NCI-H2227 treated with DMSO at 0.1 percent for 48 hours (cell line): ENCODE measurements around the gene TTLL11.

ENCODE experiments used
- DNase-seq: peaks from one replicate; lab custom pipeline; 2025; lab: John Stamatoyannopoulos, UW

TTLL11 gene

DNA sequence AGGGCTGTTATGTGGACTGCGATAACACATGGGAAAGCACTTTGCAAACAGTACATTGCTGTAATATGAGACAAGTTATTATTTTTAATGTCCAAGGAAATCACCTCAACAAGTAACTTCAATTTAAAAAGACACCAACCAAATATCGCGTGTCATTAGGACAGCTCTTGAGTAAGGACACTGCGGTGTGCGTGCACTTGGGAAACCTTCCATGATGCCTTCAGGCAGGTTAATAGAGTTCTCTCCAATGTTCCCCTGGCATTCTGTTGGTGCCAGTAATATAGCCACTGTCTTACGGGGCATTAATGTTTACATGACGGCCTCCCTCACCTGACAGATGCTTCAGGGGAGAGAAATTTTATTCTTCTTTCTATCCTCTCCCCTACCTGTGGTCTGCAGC, 42.9 kb downstream of the TTLL11 start:
- no peak for DNase-seq

DNA sequence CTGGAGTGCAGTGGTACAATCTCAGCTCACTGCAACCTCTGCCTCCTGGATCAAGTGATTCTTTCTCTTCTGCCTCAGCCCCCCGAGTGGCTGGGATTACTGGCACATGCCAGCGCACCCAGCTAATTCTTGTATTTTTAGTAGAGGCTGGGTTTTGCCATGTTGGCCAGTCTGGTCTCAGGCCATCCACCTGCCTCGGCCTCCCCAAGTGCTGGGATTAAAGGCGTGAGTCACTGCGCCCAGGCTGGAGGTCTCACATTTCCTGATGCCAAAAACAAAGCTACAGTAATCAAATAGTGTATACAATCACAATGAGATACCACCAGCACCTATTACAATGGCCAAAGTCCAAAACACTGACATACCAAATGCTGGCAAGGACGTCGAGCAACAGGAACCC, 51.1 kb downstream of the TTLL11 start:
- DNase-seq = no peak

DNA sequence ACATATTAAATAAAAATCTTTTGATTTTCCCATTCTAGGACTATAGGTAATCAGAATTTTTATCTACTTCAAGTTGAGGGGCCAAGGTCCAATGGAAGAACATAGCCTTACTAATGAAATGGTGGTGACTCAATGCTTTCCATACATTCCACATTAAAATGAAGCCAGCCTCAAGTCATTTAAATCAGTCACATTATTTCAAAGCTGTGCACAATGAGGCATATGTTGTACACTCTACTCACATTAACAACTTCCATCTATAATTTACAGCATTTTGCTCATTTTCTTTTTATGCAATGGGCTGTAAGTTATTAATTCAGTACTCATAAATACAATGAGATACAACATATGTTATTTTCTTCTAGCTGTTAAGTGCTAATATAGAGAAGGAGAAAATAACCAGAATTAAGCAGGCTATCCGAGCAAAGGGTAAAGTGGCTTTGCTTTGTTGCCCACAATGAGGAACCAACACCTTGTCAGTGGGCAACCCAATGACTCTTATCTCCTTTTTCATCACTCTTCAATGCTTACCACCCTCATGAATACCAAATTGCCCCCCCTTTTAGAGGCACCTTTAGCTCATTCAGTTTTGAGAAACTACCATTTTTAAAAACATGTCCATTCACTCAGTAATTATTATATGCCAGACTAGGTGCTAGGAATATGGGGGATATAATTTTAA, 52.4 kb downstream of the TTLL11 start:
- no peak for DNase-seq

DNA sequence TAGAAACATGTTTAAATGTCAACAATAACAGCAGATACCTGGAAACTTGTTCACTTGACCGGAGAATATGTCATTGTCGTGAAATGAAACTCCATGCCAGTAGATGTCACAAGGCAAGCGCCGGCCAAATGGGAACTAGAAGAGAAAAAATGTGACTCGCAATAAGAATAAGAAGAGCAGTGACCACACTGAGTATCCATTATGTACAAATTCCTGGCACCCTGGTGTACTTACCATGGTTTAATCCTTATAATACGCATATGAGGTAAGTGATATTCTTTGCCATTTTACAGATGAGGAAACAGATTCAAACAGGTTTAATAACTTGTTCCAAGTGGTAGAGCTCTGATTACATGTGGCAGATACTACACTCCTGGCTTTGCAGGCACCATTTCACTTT, 53.9 kb downstream of the TTLL11 start:
- no peak for DNase-seq

DNA sequence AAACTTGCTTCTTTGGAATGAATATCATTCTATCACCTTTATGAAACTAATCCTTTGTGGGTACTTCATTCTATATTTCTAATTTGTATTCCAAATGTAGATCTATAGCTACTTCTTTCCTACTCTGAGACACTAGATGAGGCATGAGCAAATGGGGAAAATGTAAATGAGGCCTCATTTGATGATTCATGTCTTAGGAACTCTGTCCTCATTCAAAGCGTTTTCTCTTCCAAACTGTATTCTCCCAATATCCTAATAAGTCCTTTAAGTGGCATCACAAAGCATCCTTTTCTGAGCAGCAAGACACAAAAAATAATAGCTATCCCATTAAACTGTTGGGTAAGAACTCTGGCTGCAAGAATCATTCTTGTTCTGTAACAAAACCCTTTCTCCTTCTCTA, 56.1 kb downstream of the TTLL11 start:
- no peak for DNase-seq

DNA sequence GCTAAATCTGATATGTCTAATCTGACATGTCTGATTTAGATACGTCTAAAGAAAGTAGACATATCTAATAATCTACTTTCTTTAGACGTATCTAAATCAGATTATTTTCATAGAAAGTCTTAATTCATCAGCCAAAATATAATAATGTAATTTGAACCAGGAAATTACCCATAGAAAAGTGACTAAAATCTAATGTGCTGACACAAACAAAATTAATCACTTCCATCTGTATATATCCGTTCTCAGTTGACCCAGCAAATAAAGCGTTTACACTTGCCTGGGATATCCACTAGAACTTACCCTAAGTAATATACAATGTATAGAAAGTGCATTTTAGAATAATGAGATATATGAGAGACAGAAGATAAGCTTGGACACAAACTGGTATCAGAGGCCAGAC, 56.7 kb downstream of the TTLL11 start:
- DNase-seq = no peak

DNA sequence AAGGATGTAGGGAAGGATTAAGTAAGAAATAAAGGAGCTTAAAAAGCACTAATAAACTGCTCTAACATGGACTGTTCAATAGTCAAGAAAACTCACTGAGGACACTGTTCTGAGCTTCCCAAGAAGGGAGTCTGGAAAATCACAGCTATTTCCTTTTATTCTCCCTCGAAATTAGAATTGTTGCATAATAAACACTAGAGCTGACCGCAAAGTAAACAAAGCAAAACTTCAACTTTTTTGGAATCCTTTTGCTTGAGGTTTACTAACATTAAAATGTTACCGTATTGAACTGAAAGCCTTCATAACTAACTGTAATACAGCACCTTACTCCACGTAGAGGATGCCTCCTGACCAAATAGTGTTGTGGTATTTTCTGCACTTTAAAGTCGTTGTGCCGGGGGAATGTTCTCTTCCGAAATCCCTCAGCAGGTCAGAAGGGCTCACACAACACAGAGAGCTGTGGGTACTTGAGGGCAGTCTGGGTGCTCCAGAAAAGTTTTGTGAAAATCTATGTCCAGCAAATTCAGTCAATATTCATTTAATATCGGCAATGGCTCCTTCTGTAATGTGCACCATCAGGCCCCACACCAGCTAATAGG, 59.2 kb downstream of the TTLL11 start:
- DNase-seq = no peak

DNA sequence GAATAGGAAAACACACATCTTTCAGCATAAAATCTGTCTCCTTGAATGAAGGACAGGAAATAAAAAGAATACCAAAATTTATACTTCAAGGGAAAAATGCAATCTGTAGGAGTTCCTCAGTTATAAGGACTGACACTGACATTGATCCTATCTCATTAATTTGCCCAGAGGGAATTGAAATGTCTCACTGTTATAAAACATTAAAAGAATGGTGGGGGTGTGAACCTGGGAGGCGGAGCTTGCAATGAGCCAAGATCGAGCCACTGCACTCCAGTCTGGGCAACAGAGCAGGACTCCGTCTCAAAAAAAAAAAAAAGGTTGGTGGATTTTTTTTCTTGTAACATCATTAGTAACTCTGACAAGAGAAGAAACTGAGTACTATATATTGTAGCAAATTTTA, 60.8 kb downstream of the TTLL11 start:
- no peak for DNase-seq

DNA sequence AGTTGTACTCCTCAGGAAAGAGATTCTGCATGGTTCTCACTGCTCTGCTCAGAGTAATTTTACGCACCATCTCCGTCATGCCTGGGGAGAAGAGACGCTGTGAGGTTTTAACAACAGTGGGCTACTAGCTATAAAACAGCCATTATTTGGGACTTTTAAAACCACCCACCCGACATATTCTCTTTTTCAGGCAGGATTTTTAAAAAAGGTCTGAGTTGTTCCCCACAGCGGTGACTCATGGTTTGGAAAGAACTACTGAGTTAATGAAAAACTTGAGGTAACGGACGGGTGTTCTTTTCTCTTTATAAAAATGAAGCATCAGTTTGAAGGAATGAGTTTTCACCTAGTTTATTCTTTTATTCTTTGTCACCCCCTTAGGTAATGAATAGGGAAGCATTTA, 61.3 kb downstream of the TTLL11 start:
- no peak for DNase-seq

DNA sequence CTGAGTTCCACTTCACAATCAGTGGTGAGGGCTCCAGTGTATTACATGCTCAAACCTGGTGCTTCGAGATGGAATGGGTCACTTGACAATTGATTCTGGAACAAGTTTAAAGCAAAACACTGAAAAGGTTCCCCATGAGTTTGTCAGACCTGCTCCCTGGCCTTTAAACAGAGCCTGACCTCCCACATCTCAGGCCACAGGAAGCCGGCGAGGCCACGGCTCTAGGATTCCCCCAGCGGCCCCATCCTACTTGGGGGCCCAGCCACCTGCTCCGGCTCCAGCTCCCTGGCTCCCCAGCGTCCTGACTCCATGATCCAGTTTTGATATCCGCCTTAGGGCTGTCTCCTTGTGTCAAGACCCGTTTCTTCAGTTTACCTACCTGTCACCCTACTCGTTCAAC, 62.0 kb downstream of the TTLL11 start:
- no peak for DNase-seq

DNA sequence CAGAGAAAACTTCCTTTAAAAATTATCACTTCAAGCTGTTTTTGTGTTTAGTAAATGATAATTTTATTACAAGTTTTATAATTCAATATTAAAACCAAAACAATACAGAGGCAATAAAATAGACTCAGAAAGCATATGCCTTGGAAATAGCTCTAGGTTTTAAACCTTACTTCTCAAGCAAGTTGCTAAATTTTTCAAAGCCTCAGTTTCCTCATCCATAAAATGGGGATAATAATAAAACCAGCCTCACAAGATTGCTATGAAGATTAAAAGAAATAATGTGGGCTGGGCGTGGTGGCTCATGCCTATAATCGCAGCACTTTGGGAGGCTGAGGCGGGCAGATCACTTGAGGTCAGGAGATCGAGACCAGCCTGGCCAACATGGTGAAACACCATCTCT, 62.8 kb downstream of the TTLL11 start:
- no peak for DNase-seq

DNA sequence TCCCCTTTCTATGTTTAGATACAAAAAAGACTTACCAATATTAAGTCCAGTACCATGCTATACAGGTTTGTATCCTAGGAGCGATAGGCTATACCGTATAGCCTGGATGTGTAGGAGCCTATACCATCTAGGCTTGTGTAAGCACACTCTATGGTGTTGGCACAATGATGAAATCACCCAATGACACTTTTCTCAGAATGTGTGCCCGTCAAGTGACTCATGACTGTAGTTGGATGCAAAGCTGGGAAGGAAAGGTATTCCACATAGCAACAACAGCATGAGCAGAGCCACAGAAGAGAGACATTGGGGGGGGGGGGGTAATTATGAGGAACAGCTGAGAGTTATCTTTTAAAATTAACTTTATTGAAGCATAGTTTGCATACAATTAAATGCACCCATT, 63.2 kb downstream of the TTLL11 start:
- no peak for DNase-seq

DNA sequence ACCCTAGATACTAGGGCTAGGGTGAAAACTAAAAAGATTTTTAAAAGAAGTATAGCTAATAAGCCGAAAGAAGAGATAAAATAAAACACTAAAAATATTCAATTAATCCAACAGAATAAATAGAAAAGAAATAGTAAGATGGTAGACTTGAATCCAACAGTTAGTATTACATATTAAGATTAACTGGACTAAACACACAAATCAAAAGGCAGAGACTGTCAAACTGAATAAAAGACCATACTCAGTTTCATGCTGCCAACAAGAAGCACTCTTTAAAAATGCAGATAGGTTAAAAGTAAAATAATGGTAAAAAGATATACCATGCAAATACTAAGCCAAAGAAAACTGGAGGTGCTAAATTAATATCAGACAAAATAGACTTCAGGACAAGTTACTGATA, 65.0 kb downstream of the TTLL11 start:
- DNase-seq = no peak

DNA sequence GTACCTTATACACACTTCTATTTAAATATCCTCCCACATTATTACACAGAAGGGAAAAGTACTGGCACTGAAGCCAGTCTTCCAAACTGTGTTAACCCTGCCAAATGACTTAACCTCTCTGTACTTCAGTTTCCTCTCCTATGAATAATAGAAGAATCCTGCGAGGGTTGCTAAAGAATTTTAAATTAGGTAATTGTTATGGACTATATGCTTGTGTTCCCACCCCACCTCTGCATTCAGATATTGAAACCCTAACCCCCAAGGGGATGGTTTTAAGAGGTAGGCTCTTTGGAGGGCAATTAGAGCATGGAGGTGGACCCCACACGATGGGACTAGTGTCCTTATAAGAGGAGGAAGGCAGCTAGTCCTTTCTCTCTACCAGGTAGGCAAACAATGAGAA, 72.7 kb downstream of the TTLL11 start:
- DNase-seq = no peak

DNA sequence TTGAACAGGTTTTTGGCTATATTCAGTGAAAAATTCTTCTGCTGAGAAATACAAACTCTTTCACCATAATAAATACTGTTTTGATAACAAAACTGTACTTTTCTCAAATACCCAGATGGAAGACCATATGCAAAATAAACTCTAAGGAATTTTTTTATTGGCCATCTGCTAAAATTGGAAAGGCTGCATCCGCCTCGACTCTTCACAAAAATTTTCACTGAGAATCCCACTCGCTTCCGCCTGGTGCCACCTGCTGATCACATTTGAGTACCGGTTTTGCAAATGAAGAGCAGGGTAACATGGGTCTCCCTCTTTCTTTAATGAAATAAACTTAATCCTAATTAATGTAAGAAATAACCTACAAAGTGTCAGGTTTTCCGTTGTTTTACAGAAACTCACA, 76.4 kb downstream of the TTLL11 start:
- DNase-seq = no peak

DNA sequence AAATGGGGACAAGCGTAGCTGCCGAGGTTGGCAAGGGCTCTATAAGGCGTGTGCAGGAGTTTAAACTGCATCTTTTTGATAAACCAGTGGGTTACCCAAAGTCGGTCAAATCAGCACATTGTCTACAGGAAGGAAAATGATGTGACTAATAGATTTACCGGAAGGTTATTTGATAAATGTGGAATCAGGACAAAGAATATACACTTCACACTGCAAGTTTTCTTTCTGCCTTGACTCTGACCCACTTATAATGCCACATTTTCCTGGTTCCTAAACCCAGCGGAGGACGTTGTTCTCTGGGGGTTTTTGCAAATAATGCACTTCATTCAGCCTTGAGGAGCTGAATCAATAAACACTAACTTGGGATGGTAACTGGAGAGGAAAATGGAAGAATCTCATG, 76.8 kb downstream of the TTLL11 start:
- DNase-seq = no peak

DNA sequence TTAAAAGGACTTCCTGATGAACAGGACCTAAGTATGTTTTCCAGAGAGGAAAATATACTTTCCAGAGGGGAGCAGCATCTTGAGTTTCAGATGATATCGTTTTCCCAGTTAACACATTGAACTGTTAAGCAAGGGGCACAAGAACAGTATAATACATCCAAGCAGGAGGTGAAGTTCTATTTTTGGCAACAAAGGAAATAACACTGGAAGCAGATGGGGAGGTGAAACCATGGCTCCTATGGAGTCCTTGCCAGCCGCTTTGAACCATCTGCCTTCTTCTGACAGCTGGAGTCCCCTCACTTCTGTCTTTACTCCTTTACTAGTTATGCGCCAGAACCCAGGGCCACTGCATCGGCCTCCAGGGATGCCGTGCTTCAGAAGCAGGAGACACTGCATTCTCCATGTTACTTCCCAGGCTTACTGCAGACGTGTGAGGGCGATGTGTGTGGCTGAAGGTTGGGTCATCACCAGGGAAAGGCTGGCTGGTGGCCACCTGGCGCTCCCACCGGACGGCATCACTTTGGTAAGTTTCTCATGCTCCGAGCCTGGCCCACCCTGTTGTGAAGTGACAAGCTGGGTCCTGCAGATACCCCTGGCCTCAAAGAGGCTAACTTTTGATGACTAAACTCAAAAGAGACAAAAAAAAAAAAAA, 77.8 kb downstream of the TTLL11 start:
- peak; percentile 7 for DNase-seq

DNA sequence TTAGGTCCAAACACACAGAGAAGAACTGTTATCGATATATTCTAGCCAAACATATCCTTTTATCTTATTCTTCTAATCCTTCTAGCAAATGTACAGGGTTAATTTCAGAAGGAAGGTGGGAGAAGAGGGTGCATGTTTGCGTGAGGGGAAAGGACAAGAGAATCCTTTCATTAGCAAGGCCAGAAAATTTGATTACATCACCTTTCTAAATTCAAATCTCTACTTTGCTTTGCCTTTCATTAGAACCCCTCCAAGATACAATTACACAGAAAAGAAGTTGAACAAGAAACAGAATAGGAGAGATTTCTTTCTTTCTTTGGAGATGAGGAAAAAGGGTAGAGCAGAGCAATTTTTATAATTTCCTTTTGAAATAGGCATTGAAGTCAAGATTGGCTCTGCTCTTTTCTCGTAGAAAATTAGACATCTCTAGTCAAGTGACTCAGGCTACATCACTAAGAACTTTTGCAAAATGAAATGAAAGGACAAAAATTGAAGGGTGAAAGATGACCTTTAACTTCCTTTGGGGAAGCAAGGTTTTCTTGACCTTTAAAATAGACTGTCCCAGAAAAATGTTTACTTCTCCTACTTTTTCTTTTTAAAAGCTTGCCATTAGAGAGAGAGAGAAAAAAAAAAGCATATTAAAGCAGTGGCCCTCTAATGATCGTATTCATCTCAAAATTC, 81.2 kb downstream of the TTLL11 start:
- no peak for DNase-seq

DNA sequence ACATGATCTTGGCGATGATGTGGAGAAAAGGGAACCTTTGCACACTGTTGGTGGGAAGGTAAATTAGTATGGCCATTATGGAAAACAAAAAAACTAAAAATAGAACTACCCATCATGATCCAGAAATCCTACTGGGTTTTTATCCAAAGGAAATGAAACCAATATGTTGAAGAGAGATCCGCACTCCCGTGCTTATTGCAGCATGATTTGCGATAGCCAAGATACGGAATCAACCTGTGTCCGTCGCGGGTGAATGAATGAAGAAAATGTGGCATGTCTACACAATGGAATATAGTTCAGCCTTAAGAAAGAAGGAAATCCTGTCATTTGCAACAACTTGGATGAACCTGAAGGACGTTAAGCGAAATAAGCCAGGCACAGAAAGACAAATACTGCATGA, 84.5 kb downstream of the TTLL11 start:
- no peak for DNase-seq

DNA sequence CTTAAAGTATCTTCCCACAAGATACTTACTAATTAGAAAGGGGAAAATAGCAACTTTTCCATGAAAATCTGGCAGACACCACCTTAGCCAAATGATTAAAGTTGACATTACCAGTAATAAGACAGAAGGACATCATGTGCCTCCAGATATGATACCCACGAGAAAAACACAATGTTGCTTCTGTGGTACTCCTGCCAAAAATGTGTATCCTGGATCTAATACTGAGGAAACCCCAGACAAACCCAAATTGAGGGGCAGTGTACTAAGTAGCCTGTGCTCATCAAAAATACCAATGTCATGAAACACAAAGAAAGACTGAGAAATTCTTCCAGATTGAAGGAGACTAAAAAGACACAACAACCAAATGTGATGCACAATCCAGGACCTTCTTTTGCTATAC, 85.3 kb downstream of the TTLL11 start:
- no peak for DNase-seq

DNA sequence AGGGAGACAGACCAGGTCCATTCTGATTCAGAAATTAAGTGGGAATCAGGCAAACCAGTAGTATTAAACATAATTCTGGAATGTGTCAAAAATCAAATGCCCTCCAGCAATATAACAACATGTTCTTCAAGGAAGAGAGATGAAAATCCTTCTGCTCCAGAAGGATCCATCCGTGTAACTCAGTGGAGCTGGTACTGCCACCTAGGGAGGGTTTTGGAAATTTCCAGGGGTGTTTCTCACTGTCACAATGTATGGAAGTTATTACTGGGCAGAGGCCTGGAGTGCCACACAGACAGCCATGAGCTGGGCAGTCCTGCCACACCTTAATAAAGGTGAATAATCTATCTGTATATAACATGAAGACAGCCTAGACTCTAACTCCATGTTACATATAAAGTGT, 87.5 kb downstream of the TTLL11 start:
- DNase-seq = no peak

DNA sequence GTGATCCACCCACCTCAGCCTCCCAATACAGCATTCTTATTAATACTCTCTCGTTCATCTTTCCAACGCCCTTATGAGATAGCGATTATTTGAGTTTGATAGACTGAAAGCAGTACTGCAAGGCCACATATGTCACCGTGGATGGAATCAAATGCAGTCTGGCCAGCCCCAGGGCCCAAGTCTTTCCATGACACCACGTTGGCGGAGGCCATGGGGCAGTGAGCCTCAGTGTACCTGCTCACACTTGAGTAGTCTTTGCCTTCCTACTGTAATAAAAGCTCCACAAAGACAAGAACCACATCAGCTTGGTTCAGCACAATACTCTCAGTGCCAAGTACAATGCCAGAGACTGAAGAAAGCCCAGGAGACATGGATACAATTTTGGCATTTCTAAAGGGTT, 88.5 kb downstream of the TTLL11 start:
- DNase-seq = no peak

DNA sequence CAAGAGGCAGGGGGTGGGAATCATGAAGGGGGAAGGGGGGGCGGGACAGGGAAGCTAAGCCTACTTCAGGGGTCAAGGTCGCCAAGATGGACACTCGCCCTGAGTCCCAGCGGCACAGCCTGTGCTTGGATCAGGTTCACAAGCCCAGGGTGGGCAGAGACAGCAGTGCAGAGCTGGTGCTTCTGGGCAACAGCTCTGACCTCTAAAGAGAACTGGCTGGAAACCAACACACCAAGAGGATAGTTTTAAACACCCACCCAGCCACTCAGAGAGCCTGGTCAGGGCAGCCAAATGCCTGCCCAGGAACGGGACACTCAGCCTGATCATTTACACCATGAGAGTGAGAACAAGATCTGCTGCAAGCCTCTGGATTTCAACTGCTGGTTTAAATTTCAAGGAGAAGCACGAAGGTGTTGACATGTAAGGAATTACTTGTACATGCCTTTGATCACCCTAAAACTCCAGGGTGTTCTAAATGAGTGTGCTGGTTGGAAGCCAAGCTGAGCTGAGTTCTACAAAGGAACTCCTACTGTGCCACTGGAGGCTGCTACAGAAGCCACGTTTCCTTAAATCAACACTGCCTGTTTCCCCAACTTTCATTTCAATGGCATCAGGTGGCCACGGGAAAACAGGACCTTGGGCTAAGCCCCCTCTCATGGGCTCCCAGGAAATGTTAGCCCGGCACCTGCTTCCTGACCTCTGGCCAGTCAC, 91.5 kb downstream of the TTLL11 start:
- DNase-seq = no peak
